Colonic mucosa (tissue), 4 donors: ENCODE results near the gene LRMDA. TPM values are rescaled to one million over a fixed set of nuclear protein-coding genes. Genes with fewer than 3 reads are reported as not detected.
"Not testable (repeated sequence)": the region's sequence is repeated elsewhere in the genome, so short reads cannot be mapped to it uniquely, and the experiment has no call there.

Source experiments
- DNase-seq: peaks from one replicate; pipeline ENCODE4 v3.0.0-alpha.2; 2020
- H3K27ac ChIP-seq: fragments of 200-600 bp; one replicate; pipeline ENCODE4 v1.8.0; 2021
- H3K27me3 ChIP-seq: fragments of 200-600 bp; one replicate; pipeline ENCODE4 v1.8.0; 2021
- H3K36me3 ChIP-seq: fragments of 200-600 bp; one replicate; pipeline ENCODE4 v1.8.0; 2021
- H3K4me1 ChIP-seq: fragments of 200-600 bp; one replicate; pipeline ENCODE4 v1.8.0; 2021; ENCODE audit warnings: mild to moderate bottlenecking
- H3K4me3 ChIP-seq: fragments of 200-600 bp; one replicate; pipeline ENCODE4 v1.8.0; 2021
- H3K9ac ChIP-seq, 2 donors: one replicate each; pipeline ENCODE4 v1.7.0; 2013; ENCODE audit warnings: control low read depth in 2 of 2, low read depth in 2 of 2, low read length in 2 of 2
- H3K9me3 ChIP-seq: fragments of 200-600 bp; one replicate; pipeline ENCODE4 v1.8.0; 2021
- CTCF ChIP-seq: fragments of 200-600 bp; IDR thresholded peaks from one replicate; pipeline ENCODE4 v1.8.0; 2022; ENCODE audit warnings: antibody characterized with exemption, mild to moderate bottlenecking
- intact Hi-C: fragments of 100-400 bp; cut with DNase I; formaldehyde crosslinking; loops from one replicate; pipeline ENCODE4 v1.14.1; 2022
- total RNA-seq, 2 donors: library from RNA; stranded (reverse); fragmentation: NEBNext Ultra II Directional in 1 of 2; extraction: Animal tissue kit (Norgen Biotek cat#: 25700) in 1 of 2; gene quantifications; one replicate each; pipeline ENCODE4 v1.2.1, GENCODE V29; 2021
- donor health status: healthy.
- donor health status: DM: no; HTN: no; CAD: no.
- donor health status: DM: no; HTN: no; CAD: no.

LRMDA gene
- total RNA-seq, 2 donors from 2014 or later, result 2.5 to 5.2 TPM

GRCh38 chr10:76141376-76141775 lies 710.0 kb downstream of the LRMDA start:
- Histone ChIP-seq H3K4me1 (no peaks in the 10 kb centered on the region), H3K36me3 (no peaks in the 10 kb centered on the region), H3K4me3 (no peak overlapping the region), H3K27me3 (no peaks in the 10 kb centered on the region), H3K9me3 (no peaks in the 10 kb centered on the region), H3K27ac (no peak overlapping the region), H3K9ac (no peak overlapping the region)
- no peak for DNase-seq
- intact Hi-C loops, result no loop called here
- TF ChIP-seq CTCF, result no peak

DNA sequence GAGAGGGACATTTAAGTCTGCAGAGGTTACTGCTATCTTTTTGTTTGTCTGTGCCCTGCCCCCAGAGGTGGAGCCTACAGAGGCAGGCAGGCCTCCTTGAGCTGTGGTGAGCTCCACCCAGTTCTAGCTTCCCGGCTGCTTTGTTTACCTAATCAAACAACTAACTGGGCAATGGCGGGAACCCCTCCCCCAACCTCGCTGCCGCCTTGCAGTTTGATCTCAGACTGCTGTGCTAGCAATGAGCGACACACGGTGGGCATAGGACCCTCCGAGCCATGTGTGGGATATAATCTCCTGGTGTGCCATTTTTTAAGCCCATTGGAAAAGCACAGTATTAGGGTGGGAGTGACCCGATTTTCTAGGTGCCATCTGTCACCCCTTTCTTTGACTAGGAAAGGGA lies 716.8 kb downstream of the LRMDA start:
- H3K36me3 ChIP-seq, intact Hi-C loops, DNase-seq, H3K27me3 ChIP-seq, H3K27ac ChIP-seq, H3K9me3 ChIP-seq, H3K4me1 ChIP-seq, H3K4me3 ChIP-seq, H3K9ac ChIP-seq: not testable (repeated sequence)

DNA sequence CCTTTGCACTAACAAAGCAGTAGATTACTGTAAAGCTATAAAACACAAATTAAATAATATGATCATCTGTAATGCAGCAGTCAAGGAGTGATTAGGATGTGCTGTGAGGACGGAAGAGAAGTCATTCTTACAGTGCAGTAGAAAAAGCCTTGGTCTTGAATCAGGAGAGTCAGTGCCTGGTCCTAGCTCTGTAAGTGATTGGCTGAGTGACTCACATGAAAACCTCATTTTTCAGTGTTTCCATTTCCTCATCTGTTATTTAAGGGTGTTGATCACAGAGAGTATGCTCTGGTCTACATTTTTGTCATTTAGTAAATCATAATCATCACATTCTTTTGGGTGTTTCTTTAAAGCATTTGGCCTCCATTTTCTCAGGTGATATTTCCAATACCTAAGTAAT lies 717.8 kb downstream of the LRMDA start:
- intact Hi-C loops, result no loop called here
- no peak overlapping the region for H3K9ac ChIP-seq
- no peak for TF ChIP-seq CTCF
- H3K4me1 ChIP-seq, result no peaks in the 10 kb centered on the region
- no peaks in the 10 kb centered on the region for H3K27me3 ChIP-seq
- no peak overlapping the region for H3K27ac ChIP-seq
- no peak for DNase-seq
- no peaks in the 10 kb centered on the region for H3K36me3 ChIP-seq
- H3K9me3 ChIP-seq, result no peaks in the 10 kb centered on the region
- no peak overlapping the region for H3K4me3 ChIP-seq

- no peak overlapping the region for H3K4me3 ChIP-seq
- no peak overlapping the region for H3K27ac ChIP-seq
- H3K9ac ChIP-seq, result no peak overlapping the region
- H3K36me3 ChIP-seq, result no peaks in the 10 kb centered on the region
- DNase-seq, result no peak
- intact Hi-C loops, result no loop called here
- no peak for TF ChIP-seq CTCF
- no peaks in the 10 kb centered on the region for H3K4me1 ChIP-seq
- no peaks in the 10 kb centered on the region for H3K9me3 ChIP-seq
- H3K27me3 ChIP-seq, result no peaks in the 10 kb centered on the region
Observed at GRCh38 chr10:76149602-76150138, 718.2 kb downstream of the LRMDA start.

GRCh38 chr10:76150139-76150875 lies 718.9 kb downstream of the LRMDA start:
- H3K4me1 ChIP-seq, result no peaks in the 10 kb centered on the region
- intact Hi-C loops, result no loop called here
- H3K9ac ChIP-seq, result no peak overlapping the region
- H3K27me3 ChIP-seq, result no peaks in the 10 kb centered on the region
- H3K27ac ChIP-seq, result no peak overlapping the region
- no peak for TF ChIP-seq CTCF
- no peaks in the 10 kb centered on the region for H3K9me3 ChIP-seq
- H3K4me3 ChIP-seq, result no peak overlapping the region
- H3K36me3 ChIP-seq, result no peaks in the 10 kb centered on the region
- no peak for DNase-seq

GRCh38 chr10:76150876-76151288 lies 719.5 kb downstream of the LRMDA start:
- H3K4me3 ChIP-seq, result no peak overlapping the region
- H3K36me3 ChIP-seq, result no peaks in the 10 kb centered on the region
- H3K9me3 ChIP-seq, result no peaks in the 10 kb centered on the region
- no peaks in the 10 kb centered on the region for H3K4me1 ChIP-seq
- intact Hi-C loops, result no loop called here
- DNase-seq, result no peak
- no peak overlapping the region for H3K9ac ChIP-seq
- H3K27me3 ChIP-seq, result no peaks in the 10 kb centered on the region
- no peak overlapping the region for H3K27ac ChIP-seq
- TF ChIP-seq CTCF, result no peak
